Activated T-helper 2 cell treated with anti-CD3 and anti-CD28 coated beads, Interferon-gamma antibody, Interleukin-2, Interleukin-4, amounts not matched to agents 10 μg/mL and 5 μg/mL and 100 μg/mL, durations not matched to agents 14 hours and 24 hours and 36 hours (primary cell): ENCODE measurements around the gene ZBTB9. TPM values are rescaled to one million over a fixed set of nuclear protein-coding genes. Genes with fewer than 3 reads are reported as not detected.
A peak's percentile ranks its signal among the peaks of the same experiment; 100 is the strongest.

ENCODE experiments used
- DNase-seq: peaks from one replicate; pipeline ENCODE4 v3.0.0; 2021; ENCODE audit warnings: low spot score
- H3K27ac Mint-ChIP-seq: one replicate; pipeline ENCODE4 v1.8.0; 2021; ENCODE audit warnings: mixed read lengths
- H3K27me3 Mint-ChIP-seq: one replicate; pipeline ENCODE4 v1.8.0; 2021; ENCODE audit warnings: low read depth, mixed read lengths
- H3K36me3 Mint-ChIP-seq: one replicate; pipeline ENCODE4 v1.8.0; 2021; ENCODE audit warnings: low read depth, mixed read lengths
- H3K4me1 Mint-ChIP-seq: one replicate; pipeline ENCODE4 v1.8.0; 2021; ENCODE audit warnings: low read depth, mixed read lengths
- H3K4me3 Mint-ChIP-seq: one replicate; pipeline ENCODE4 v1.8.0; 2021; ENCODE audit warnings: low read depth, mild to moderate bottlenecking, moderate library complexity, mixed read lengths
- H3K9me3 Mint-ChIP-seq: one replicate; pipeline ENCODE4 v1.8.0; 2021; ENCODE audit warnings: mixed read lengths
- intact Hi-C: fragments of 100-400 bp; cut with micrococcal nuclease; formaldehyde crosslinking; loops from one replicate; pipeline ENCODE4 v1.15.1; 2023
- total RNA-seq: library from RNA; stranded (reverse); gene quantifications from 2 replicates; pipeline ENCODE4 v1.2.3, GENCODE V29; 2022

Gene ZBTB9
- total RNA-seq, 1 donor from 2014 or later, result 11.5 TPM

DNA sequence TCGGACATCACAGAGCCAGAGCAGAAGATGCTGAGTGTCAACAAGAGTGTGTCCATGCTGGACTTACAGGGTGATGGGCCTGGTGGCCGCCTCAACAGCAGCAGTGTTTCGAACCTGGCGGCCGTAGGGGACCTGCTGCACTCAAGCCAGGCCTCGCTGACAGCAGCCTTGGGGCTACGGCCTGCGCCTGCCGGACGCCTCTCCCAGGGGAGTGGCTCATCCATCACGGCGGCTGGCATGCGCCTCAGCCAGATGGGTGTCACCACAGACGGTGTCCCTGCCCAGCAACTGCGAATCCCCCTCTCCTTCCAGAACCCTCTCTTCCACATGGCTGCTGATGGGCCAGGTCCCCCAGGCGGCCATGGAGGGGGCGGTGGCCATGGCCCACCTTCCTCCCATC lies 11.4 kb upstream of the ZBTB9 start:
- Mint-ChIP-seq H3K4me3 (no peak overlapping the region), H3K4me1 (no peaks in the 10 kb centered on the region), H3K27me3 (no peaks in the 10 kb centered on the region), H3K36me3 (peaks cover 79% of the 10 kb centered on the region), H3K9me3 (no peaks in the 10 kb centered on the region), H3K27ac (no peak overlapping the region)
- DNase-seq, result no peak
- intact Hi-C loops, result no loop called here

DNA sequence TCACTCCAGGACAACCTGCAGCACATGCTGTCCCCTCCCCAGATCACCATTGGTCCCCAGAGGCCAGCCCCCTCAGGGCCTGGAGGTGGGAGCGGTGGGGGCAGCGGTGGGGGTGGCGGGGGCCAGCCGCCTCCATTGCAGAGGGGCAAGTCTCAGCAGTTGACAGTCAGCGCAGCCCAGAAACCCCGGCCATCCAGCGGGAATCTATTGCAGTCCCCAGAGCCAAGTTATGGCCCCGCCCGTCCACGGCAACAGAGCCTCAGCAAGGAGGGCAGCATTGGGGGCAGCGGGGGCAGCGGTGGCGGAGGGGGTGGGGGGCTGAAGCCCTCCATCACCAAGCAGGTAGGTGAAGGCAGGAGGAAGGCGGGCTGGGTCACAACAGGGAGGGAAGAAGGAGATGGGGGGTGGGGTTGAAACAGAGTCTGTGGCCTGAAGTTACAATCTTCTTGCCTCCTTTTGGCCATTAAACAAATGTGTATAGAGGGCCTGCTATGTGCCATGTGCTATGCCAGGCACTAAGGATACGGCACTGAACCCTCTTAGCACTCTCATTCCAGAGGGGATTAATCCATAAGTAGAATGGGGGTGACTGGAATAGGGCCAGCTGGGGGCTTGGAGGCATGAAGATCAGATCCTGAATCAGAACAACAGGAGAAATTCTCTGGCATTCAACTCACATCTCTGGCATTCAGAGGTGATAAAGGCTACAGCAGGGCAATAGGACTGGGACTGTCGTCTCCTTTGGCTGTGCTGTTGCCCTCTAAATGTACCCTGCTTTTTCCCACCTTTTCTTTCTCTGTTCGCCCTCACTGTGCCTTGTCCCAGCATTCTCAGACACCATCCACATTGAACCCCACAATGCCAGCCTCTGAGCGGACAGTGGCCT lies 10.5 kb upstream of the ZBTB9 start:
- DNase-seq, result no peak
- Mint-ChIP-seq H3K36me3 (peaks cover 79% of the 10 kb centered on the region), H3K27ac (no peak overlapping the region)

DNA sequence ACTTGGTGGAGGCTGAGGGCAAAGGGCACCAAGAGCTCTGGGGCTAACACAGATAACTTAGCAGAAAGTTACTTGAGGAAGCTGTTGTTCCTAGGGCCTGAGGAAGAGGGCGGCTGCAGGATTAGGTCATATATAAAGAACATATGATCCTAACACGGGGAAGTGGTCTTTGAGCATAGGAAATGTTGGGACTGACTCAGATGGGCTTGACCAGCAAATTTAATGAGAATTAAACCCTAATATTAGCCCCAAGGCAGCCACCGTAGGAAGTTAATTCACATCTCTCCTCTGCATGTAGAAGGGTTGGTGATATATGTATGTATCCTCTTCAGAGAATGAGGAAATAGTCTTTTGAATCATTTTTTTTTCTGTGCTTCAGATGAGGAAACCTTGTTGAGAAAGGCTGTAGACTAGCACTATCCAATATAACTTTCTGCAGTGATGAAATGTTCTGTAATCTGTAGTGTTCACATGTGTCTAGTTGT lies 9.2 kb upstream of the ZBTB9 start:
- Mint-ChIP-seq H3K27ac (no peak overlapping the region), H3K36me3 (peaks cover 76% of the 10 kb centered on the region), H3K4me3 (no peak overlapping the region), H3K27me3 (no peaks in the 10 kb centered on the region), H3K9me3 (no peaks in the 10 kb centered on the region), H3K4me1 (no peaks in the 10 kb centered on the region)
- no peak for DNase-seq
- intact Hi-C loops, result no loop called here

More for the DNA sequence above, 10.5 kb upstream of the ZBTB9 start:
- Mint-ChIP-seq H3K27me3 (no peaks in the 10 kb centered on the region), H3K4me3 (no peak overlapping the region), H3K9me3 (no peaks in the 10 kb centered on the region), H3K4me1 (no peaks in the 10 kb centered on the region)
- intact Hi-C loops, result no loop called here

DNA sequence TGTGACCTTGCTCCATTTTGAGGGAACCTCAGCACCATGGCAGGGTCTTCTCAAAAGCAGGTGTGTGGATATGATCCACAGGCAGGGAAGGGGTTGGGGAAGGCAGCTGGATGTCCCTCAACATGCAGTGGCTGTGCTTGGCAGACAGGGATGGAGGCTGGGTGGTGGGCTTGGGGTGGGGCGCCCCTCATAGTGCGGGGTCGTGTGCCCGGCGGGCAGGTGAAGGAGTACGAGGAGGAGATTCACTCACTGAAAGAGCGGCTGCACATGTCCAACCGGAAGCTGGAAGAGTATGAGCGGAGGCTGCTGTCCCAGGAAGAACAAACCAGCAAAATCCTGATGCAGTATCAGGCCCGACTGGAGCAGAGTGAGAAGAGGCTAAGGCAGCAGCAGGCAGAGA lies 8.0 kb upstream of the ZBTB9 start:
- H3K36me3 Mint-ChIP-seq, result peaks cover 68% of the 10 kb centered on the region
- no peak for DNase-seq
- intact Hi-C loops, result no loop called here
- H3K27ac Mint-ChIP-seq, result no peak overlapping the region
- H3K27me3 Mint-ChIP-seq, result no peaks in the 10 kb centered on the region
- H3K9me3 Mint-ChIP-seq, result no peaks in the 10 kb centered on the region
- H3K4me1 Mint-ChIP-seq, result peaks cover 2% of the 10 kb centered on the region
- no peak overlapping the region for H3K4me3 Mint-ChIP-seq

DNA sequence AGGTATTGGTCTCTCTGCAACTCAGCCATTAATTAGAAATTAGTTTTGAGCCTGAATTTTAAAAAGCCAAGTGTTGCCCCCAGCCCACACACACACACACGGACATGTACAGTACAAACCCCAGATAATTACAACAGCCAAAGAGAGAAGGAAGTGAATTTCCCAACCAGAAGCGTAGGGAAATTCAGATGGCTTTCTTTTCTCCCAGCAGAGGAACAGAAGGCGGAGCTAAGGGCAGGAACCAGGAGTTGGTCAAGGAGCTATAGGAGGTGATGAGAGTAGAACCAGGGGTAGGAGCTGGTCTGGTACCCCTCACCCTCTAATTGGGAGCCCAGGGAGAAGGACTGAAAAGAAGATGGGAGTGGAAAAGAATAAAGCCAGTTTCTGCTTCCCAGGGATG lies 3.9 kb upstream of the ZBTB9 start:
- intact Hi-C loops, result loop anchor here (10.0 kb wide), 2 partner anchors 84 to 244 kb away; no protein-coding TSS in a partner anchor
- Mint-ChIP-seq H3K4me1 (peaks cover 20% of the 10 kb centered on the region), H3K4me3 (no peak overlapping the region), H3K27ac (peak overlapping the region; percentile 2), H3K27me3 (no peaks in the 10 kb centered on the region), H3K36me3 (peaks cover 54% of the 10 kb centered on the region), H3K9me3 (no peaks in the 10 kb centered on the region)
- DNase-seq, result no peak

DNA sequence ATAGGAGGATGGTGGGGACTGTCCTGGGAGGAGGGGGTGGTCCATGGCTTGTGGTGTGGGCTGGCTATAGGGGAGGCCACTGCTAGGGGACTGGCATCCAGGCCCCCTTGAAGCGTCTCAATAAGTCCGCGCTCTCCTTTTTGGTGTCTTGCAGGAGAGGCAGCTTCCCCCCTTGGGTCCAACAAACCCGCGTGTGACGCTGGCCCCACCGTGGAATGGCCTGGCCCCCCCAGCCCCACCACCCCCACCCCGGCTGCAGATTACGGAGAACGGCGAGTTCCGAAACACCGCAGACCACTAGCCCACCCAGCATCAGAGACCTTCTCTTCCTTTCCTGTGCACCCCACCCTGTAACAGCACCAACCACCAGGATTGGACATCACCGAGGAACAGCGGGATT lies 2.8 kb upstream of the ZBTB9 start:
- H3K36me3 Mint-ChIP-seq, result peaks cover 59% of the 10 kb centered on the region
- no peaks in the 10 kb centered on the region for H3K9me3 Mint-ChIP-seq
- H3K4me1 Mint-ChIP-seq, result peaks cover 21% of the 10 kb centered on the region
- no peak overlapping the region for H3K4me3 Mint-ChIP-seq
- H3K27ac Mint-ChIP-seq, result no peak overlapping the region
- no peaks in the 10 kb centered on the region for H3K27me3 Mint-ChIP-seq
- intact Hi-C loops, result loop anchor here (10.0 kb wide), 2 partner anchors 83 to 243 kb away; no protein-coding TSS in a partner anchor
- DNase-seq, result no peak

DNA sequence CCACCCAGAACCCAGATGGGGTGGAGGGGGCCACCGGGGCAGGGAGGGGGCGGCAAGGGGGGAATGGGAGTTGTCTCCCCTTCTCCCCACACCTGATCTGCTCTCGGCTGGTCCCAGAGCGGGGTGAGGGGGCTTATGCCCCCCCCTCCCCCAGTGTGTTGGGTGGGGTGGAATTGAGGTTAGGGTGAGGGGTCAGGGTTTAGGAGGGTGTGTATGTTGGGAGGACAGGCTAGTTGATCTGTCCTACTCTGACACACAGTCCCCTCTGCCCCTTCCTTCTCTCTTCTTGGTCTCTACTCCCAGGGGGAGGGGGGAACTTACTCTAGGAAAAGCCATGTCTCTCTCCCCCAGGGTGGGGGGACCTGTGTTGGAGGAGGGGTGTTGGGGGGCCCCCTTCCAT lies 1.9 kb upstream of the ZBTB9 start:
- Mint-ChIP-seq H3K36me3 (peaks cover 59% of the 10 kb centered on the region), H3K9me3 (no peaks in the 10 kb centered on the region), H3K4me1 (peaks cover 21% of the 10 kb centered on the region), H3K27me3 (no peaks in the 10 kb centered on the region), H3K27ac (no peak overlapping the region), H3K4me3 (no peak overlapping the region)
- no peak for DNase-seq
- intact Hi-C loops, result loop anchor here (10.0 kb wide), 2 partner anchors 82 to 242 kb away; no protein-coding TSS in a partner anchor

DNA sequence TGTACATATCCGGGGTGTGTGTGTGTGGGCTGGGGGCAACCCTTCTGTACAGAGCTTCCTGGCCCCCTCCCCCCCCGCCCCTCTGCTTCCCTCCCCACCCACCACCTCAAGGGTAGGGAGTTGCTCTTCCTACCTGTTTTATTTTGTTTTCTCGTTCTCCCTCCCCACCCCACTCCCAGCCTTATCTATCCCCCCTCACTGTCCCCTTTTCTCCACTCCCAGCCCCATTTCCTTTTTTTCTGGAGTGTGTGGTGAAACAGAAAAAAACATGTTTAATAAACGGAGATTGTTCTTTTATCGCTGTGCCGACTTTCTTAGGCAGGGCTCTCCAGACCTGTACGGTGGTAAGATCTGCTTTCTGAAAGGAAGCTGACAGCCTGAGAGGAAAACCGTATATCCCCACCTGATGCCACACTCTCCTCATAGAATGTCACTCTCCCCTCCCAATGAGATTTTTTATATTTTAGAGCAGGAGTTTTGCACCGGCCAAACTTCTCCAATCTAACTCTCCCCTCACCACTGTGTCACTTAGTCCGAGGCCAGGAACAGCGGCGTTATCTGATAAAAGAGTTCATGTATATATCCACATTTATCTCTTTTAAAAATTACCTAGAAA lies 875 bp upstream of the ZBTB9 start:
- intact Hi-C loops, result loop anchor here (1.0 to 10.0 kb wide), 4 partner anchors 27 to 241 kb away; no protein-coding TSS in a partner anchor

DNA sequence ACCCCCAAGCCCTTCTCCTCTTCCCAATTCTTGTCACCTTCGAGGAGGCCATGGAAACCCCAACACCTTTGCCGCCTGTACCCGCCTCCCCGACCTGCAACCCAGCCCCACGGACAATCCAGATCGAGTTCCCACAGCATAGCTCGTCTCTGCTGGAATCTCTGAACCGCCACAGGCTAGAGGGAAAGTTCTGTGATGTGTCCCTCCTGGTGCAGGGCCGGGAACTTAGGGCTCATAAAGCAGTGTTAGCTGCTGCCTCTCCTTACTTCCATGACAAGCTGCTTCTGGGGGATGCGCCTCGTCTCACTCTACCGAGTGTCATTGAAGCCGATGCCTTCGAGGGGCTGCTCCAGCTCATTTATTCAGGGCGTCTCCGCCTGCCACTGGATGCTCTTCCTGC lies 675 bp downstream of the ZBTB9 start:
- H3K9me3 Mint-ChIP-seq, result no peaks in the 10 kb centered on the region
- H3K4me3 Mint-ChIP-seq, result peak overlapping the region; percentile 94
- no peaks in the 10 kb centered on the region for H3K27me3 Mint-ChIP-seq
- DNase-seq, result no peak
- intact Hi-C loops, result loop anchor here (2.0 to 10.0 kb wide), 3 partner anchors 28 to 240 kb away; no protein-coding TSS in a partner anchor
- peak overlapping the region; percentile 75 for H3K27ac Mint-ChIP-seq
- peaks cover 23% of the 10 kb centered on the region for H3K4me1 Mint-ChIP-seq
- H3K36me3 Mint-ChIP-seq, result peaks cover 40% of the 10 kb centered on the region

More for the DNA sequence above, 875 bp upstream of the ZBTB9 start:
- Mint-ChIP-seq H3K27ac (peak overlapping the region; percentile 75), H3K4me3 (peak overlapping the region; percentile 94), H3K36me3 (peaks cover 50% of the 10 kb centered on the region), H3K9me3 (no peaks in the 10 kb centered on the region), H3K4me1 (peaks cover 21% of the 10 kb centered on the region), H3K27me3 (no peaks in the 10 kb centered on the region)
- no peak for DNase-seq

DNA sequence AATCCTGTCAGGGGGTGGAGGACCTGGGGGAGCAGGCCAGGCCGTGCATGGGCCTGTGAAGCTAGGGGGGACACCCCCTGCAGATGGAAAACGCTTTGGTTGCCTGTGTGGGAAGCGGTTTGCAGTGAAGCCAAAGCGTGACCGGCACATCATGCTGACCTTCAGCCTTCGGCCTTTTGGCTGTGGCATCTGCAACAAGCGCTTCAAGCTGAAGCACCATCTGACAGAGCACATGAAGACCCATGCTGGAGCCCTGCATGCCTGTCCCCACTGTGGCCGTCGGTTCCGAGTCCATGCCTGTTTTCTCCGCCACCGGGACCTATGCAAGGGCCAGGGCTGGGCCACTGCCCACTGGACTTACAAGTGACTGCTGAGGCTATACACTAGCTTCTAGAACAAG lies 1.8 kb downstream of the ZBTB9 start:
- Mint-ChIP-seq H3K36me3 (peaks cover 40% of the 10 kb centered on the region), H3K27me3 (no peaks in the 10 kb centered on the region), H3K4me1 (peaks cover 21% of the 10 kb centered on the region), H3K27ac (no peak overlapping the region), H3K9me3 (no peaks in the 10 kb centered on the region), H3K4me3 (no peak overlapping the region)
- intact Hi-C loops, result loop anchor here (10.0 kb wide), 2 partner anchors 79 to 239 kb away; no protein-coding TSS in a partner anchor
- no peak for DNase-seq

DNA sequence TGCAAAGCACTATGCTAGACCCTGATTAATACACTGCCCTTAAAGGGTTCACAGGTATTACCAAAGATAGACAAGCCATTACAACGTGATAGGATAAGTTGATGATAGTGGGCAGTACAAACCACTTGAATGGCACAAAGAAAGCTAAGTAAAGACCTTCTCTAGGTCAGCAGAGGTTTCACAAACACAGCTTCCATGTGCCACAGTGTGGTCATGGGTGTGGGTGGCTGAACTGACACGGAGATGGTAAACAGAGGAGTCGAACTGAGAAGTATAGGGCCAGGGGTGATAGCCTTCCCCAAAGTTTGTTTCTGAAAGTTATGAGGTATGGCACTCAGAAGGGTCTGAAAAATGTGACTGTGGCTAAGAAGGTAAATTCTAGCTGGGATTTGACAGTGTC lies 4.3 kb downstream of the ZBTB9 start:
- Mint-ChIP-seq H3K4me1 (peaks cover 12% of the 10 kb centered on the region), H3K9me3 (no peaks in the 10 kb centered on the region), H3K36me3 (peaks cover 31% of the 10 kb centered on the region), H3K4me3 (no peak overlapping the region), H3K27ac (no peak overlapping the region), H3K27me3 (peaks cover 7% of the 10 kb centered on the region)
- intact Hi-C loops, result loop anchor here (10.0 kb wide), 2 partner anchors 76 to 236 kb away; no protein-coding TSS in a partner anchor
- DNase-seq, result no peak

DNA sequence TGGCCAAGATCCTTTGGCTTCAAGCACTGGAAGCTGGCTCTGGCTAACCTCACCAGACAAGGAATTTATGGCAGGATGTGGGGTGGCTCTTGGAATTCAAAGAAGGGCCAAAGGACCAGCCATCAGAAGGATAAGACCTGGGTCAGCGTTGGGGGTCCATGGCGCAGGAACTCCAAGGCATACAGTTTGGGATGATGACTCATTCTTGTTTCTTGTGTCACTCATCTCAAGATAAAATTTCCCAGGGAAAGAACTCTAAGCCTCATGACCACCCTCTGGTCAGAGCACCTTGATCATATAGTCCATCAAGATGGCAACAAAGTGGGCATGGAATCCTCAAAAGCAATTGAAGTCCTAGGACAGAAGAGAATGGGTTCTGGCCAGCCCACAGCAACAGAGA lies 4.8 kb downstream of the ZBTB9 start:
- intact Hi-C loops, result loop anchor here (10.0 kb wide), 2 partner anchors 76 to 236 kb away; no protein-coding TSS in a partner anchor
- H3K27ac Mint-ChIP-seq, result no peak overlapping the region
- H3K9me3 Mint-ChIP-seq, result no peaks in the 10 kb centered on the region
- H3K4me3 Mint-ChIP-seq, result no peak overlapping the region
- H3K27me3 Mint-ChIP-seq, result peaks cover 9% of the 10 kb centered on the region
- H3K4me1 Mint-ChIP-seq, result peaks cover 9% of the 10 kb centered on the region
- H3K36me3 Mint-ChIP-seq, result peaks cover 31% of the 10 kb centered on the region
- DNase-seq, result no peak
